DLD1 (cell line): Measurements from ENCODE around the gene OXA1L.

Experiments
- in situ Hi-C: cut with HindIII; loops from 2 replicates; pipeline ENCODE4 v1.10.0; 2017; ENCODE audit warnings: low sequenced_read_pairs

The OXA1L gene

DNA sequence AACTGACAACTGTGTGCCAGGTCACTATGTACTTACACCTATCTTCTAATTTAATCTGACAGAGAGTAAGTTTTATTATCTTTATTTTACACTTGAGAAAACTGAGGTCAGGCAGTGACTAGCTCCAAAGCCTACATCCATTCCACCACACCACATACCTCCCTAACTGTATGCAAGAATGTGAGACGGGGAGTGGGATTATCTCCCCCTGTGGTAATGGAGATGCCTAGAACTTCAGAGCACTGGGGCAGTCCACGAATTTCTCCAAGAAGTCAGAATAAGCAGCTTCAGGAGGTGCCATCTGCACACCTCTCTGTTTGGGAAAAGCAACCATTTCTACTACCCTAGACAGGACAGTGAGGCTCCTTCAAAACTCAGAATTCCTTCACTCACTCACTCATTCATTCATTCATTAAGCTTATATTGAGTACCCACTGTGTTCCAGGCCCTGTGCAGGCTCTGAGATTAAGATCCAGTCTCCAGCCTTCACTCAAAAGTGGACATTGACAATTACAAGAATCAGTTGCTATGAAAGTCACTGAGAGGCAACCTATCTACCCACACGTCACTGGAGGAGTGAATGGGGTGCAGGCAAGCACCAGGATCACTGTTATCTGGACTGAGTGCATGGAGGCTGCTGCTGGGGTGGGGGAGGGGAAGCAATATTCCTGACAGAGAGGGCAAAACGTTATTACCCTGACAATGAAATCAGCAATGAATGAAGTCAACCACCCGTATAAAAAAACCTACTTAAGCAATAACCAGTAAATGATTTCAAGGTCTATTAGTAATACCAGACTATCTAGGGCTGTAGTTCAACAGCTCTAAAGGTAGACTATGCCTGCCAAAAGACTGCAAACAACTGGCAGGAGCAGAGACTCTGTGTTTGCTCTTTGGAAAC is 30.8 kb downstream of the OXA1L start:
- in situ Hi-C loops, result no loop called here

DNA sequence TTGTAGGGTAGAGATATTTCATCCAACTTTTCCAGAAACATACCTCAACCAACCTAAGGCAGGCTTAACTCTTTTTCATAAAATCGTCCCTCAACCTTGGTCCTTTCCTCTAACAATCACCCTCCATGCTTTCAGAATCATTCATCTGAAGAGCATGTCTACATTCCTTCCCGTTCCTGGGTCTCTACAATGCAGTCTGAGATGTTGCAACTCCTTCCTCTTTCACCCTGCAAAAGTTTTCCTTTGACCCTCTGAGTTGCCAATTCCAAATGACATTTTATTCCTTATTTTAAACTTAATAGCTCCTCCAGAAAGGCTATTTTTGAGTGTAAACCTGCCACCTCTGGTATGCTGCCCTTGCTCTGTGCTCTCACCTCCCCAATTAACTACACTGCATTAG is 32.0 kb downstream of the OXA1L start:
- in situ Hi-C loops, result no loop called here

DNA sequence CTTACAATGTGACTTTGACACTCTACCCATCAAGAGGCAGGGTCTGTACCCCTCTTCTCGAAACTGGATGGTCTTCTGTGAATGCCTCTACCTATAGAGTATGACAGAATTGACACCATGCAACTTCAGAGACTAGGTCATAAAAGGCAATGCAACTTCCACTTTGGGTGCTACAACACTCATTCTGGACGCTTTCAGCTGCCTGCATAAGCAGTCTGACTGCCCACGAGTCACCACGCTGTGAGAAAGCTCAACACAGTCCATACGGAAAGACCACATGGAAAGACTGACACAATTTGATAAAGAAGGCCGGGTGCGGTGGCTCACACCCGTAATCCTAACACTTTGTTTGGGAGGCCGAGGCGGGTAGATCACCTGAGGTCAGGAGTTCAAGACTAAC is 33.9 kb downstream of the OXA1L start:
- in situ Hi-C loops, result loop anchor here (10.0 kb wide), 1 partner anchor 216 kb away; the partner anchor contains the start of gene DAD1

DNA sequence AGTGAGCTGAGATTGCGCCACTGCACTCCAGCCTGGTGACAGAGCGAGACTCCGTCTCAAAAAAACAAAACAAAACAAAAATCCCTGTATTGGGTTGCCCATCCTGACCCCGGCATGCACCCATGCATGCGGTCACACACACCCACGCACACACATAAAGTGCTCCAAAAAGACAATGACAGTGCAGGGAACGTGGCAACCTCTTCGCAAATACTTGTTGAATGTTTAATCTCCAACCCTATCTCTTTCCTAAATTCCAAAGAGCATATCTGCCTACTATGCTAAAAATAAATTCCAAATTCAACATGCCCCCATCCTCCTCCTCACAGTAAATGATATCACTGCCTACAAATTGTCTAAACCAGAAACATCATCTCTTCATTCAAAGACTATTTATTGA is 35.2 kb downstream of the OXA1L start:
- in situ Hi-C loops, result loop anchor here (10.0 kb wide), 1 partner anchor 217 kb away; the partner anchor contains the start of gene DAD1

DNA sequence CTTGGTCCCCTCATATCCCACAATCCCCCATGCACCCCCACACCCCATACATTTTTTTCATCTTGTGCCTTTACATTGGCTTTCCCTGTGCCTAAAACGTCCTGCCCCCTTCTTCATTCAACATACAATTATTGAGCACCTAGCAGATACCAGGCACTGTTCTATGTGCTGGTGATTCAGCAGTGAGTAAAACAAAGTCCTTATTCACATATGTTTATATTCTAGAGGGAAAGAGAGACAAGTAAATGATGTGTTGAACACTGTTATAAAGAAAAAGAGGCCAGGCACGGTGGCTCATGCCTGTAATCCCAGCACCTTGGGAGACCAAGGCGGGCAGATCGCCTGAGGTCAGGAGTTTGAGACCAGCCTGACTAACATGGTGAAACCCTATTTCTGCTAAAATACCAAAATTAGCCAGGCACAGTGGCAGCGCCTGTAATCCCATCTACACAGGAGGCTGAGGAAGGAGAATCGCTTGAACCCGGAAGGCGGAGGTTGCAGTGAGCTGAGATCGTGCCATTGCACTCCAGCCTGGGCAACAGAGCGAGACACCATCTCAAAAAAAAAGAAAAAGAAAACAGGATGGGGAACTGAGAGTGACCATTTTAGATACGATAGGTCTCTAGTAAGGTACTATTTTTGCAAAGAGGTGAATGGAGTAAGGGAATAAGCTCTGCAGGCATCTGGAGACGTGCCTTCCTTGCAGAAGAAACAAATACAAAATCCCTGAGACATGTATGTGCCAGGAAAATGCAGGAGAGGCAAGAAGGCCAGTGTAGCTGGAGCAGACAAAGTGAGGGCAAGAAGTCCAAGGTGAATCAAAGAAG is 36.6 kb downstream of the OXA1L start:
- in situ Hi-C loops, result loop anchor here (10.0 kb wide), 1 partner anchor 218 kb away; the partner anchor contains the start of gene DAD1

DNA sequence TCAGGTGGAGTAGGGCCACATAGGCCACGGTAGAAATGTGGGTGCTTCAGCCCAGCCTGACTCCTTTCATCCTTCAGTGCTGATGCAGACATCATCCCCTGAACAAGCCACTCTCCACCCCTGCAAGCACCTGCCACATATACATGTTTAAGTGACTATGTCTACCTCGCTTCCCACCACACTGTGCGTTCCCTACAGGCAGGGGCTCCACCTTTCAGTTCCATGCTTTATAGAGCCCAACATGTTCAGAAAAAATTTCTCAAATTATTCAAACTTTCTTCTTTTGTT is 37.1 kb downstream of the OXA1L start:
- in situ Hi-C loops, result loop anchor here (10.0 kb wide), 1 partner anchor 219 kb away; the partner anchor contains the start of gene DAD1

DNA sequence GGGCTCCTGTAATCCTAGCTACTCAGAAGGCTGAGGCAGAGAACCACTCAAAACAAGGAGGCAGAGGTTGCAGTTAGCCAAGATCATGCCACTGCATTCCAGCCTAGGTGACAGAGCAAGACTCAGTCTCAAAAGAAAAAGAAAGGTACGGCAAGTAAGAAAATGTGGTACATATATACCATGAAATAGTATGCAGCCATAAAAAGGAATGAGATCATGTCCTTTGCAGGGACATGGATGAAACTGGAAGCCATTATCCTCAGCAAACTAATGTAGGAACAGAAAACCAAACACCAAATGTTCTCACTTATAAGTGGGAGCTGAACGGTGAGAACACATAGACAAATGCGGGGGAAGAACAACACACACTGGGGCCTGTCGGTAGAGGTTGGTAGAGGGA is 38.7 kb downstream of the OXA1L start:
- in situ Hi-C loops, result loop anchor here (10.0 kb wide), 1 partner anchor 220 kb away; the partner anchor contains the start of gene DAD1

DNA sequence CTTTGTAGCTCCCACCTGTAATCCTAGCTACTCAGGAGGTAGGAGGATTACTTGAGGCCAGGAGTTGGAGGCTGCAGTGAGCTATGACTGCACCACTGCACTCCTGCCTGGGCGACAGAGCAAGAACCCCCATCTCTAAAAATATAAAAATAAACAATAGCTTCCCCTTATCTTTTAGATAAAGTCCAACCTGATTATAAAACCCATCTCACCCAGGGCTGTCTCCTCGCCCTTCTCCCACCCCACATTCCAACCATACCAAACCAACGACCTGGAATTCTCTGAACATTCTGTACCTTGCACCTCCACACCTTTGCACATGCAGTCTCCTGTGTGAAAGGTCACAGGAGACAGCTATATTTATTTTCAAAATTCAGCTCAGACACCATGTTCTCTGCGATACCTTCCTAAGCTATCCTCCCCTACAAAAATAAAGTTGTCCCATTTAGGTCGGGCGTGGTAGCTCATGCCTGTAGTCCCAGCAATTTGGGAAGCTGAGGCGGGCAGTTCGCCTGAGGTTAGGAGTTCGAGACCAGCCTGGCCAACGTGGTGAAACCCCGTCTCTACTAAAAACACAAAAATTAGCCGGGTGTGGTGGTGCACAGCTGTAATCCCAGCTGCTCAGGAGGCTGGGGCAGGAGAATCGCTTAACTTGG is 41.1 kb downstream of the OXA1L start:
- in situ Hi-C loops, result loop anchor here (10.0 kb wide), 1 partner anchor 223 kb away; the partner anchor contains the start of gene DAD1

DNA sequence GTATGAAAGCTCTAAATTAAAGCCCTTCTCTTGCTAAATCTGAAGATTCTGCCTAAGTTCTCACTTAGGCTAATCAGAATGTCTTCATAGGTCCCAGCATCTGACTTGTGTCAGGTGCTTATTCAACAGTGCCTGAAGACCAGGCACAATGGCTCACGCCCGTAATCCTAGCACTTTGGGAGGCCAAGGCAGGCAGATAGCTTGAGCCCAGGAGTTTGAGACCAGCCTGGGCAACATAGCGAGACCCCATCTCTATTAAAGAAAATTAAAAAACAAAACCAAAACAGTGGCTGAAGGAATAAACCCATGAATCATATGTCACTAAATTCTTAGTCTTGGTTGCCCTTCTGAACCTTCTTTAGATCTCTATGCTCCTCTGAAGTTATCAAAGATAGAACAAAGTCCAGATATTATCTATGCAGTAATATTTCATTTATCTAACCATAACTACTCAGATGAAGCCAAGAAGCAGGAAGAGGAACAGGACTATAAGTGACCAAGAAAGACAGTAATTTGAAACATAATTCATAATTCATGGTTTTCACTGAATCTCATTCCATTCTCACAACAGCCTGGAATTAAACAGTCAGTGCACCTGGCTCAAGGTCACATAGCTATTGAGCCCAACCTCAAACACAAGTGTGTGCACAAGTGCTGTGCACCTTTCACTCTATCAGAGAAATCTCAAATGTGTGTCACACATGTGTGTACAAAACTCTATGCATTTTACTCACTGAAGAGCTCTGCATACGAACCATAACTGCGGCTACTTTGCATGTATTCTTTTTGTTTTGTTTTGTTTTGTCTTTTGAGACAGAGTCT is 42.1 kb downstream of the OXA1L start:
- in situ Hi-C loops, result loop anchor here (10.0 kb wide), 1 partner anchor 224 kb away; the partner anchor contains the start of gene DAD1

DNA sequence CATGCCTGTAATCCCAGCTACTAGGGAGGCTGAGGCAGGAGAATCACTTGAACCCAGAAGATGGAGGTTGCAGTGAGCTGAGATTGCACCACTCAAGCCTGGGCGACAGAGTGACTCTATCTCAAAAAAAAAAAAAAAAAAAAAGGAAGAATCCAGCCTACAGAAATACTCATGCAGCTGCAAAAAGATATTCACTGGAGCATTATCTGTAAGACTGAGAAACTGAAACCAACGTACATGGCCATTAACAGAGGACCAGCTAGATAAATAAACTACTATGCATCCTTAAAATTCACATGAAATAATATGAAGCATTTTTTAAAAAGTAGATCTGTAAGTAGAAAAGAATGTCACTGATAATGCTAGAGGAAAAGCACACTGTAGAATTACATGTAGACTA is 45.2 kb downstream of the OXA1L start:
- in situ Hi-C loops, result no loop called here

DNA sequence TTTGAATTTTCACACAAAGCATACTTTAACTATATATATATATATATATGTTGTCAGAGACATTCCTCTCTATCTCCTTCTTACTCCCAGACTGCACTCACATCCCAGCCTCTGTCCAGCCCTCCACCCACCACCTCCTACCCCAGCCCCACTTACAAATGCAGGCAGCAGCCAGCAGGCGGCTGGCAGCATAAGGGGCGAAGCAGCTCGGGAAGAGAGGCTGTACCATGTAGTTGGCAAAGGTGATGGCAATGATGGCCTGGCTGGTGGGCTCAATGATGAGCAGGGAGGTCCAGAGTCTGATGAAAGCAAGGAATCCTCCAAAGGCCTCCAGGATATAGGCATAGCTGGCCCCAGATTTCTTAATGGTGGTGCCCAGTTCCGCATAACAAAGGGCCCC is 46.3 kb downstream of the OXA1L start:
- in situ Hi-C loops, result no loop called here

DNA sequence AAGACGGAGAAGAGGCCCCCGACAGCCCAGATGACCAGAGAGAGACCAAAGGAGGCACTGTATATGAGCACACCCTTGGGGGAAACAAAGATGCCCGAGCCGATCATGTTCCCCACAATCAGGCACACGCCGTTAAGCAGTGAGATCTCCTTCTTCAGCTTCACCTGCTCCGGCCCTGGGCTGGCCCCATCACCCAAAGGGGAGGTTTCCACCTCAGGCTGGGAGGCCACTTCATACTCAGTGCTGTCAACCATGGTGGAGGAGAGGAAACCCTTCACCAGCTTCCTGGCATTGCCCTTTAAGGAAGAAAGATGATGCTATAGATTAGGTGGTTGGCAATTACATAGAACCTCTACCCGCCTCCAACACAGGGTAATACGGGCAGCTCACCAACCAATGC is 46.7 kb downstream of the OXA1L start:
- in situ Hi-C loops, result no loop called here

DNA sequence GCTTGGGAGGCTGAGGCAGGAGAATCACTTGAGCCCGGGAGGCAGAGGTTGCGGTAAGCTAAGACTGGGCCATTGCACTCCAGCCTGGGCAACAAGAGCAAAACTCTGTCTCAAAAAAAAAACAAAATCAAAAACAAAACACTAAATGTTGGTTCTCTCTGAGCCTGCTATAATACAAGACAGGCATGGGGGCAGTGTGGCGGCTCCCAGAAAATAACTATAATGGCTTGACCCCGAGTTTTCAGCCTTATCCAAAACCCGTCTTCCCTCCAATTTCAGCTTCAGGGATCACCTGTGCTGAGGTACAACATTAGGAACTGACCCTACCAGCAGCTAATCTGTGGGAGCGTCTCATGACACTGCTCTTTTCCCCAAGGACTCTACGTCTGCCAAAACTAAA is 47.9 kb downstream of the OXA1L start:
- in situ Hi-C loops, result no loop called here

DNA sequence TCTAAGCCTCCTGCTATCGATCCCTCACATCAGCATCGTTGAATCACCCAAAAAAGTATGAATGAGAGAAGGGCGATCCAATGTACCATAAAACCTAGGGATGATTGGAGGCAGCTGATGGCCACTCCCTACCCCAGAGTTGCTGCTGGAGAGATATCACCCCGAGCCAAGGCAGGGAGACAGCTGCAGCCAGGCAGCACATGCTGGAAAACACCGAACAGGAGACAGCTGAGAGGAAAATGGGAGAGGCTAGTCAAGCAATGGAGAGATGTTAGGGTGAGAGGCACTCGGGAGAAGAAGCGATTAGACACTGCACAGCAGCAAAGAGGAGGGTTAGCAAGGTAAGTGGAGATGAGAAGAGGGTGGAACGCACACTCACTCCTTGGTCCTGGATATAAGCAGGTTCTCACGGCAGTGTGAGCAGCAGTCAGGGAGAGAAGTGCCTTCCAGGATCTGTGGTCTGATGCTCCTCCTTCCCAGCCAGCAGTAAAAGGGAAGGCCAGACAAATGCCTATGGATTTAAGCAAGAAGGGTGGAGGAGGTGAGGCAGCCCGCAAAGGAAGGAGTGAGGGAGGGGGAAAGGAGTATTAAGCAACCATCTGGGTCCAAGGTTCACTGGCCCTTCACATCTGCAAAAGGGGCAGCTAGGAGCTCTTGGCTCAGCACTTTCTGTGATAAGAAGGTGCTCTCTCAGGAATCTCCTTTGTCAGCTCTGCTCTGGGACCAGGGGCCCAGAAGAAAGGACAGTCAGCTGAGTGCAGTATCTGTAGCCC is 48.6 kb downstream of the OXA1L start, which contains the start of gene SLC7A7:
SLC7A7 (minus strand) TSS at position 495 of the 773 bp plus-strand sequence. CDS start 2,037 bp downstream, outside the sequence.
- in situ Hi-C loops, result no loop called here

DNA sequence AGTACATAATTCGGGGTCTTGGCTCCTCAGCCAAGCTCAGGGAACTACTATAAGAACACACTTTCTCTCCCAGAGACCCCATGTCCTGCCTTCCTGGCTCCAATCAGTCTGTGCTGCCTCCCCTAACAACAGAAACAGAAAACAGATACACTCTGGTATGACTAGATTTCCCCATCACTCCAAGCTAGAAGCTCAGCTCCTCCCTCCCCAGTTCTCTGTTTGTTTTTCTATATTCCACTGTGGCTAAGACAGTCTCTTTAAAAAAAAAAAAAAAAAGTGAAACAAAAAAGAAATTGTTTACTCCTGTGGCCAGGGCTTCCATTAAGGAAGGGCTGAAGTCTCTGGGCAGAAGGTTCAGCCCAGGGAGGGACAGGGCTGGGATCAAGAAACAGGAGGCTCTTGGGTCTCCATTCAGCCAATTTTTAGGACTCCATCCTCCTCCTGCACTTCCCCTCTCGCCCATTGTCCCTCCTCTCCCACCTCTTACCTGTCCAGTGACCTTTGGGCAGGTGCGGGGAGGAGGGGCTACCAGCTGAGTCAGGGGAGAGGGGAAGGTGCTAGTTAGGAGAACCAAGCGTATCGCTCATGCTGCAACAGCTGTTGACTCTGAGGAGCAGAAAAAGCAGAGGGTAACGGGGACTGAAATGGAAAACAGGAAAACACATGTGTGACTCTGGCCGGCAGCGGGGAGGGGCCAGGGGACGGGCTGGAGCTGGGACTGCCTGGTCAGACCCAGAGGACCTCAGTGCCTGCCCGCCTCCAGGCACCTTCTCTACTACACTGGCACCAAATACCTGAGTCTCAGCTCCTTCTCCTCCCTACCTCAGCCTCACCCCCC is 52.9 kb downstream of the OXA1L start:
- in situ Hi-C loops, result no loop called here

DNA sequence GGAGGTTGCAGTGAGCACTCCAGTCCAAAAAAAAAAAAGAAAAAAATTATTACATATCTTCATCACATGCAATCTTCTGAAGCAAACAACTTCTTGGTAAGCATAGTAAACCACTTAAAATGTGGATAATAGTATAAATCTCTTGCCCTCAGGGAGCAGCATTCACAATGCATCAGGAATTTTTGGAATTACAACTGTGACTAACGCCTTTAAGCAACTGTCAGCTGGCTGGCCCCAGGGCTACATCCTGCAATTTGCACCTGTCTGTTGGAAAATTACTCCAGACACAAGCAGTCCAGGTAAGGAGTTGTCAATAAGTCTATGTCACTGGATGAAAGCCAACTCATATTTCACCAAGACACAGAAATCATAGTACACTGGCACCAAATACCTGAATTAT is 54.2 kb downstream of the OXA1L start:
- in situ Hi-C loops, result no loop called here

DNA sequence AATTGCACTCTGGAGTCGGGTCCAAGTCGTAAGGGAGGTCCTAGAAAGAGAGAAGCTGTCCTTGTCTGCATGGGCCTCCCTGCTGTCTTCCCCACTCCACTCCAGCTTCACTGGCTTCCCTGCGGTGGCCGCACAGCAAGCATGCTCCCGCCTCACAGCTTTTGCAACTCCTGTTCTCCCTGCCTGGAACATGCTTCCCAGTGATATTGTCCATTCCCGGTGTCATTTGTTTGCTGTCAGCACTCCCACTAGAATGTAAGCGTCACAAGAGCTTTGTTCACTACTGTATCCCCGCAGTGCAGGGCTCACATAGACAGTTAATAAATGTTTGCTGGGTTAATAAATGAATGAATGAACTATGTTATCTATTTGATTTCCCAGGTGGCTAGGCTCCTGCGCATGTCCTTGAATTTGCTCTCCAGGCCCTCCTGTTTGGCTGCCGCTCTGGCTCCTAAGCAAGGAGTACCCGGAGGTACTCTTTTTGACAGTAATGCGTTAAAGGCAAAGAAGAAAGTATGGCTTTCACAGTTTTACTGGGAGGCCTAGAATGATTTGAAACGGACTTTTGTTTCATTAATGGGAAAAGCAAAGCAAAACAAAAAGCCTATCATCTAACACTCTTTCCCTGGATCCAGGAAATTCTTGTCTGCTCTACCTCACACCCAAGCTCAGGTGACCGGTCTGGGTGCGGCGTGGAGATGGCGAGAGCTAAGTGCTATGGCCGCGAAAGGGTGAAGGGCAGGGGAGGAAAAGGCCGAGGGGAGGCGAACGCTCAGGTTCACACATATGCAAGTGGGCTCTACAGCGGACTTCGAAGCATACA is 54.9 kb downstream of the OXA1L start:
- in situ Hi-C loops, result no loop called here
